PFSK-1 (cell line): ENCODE results near the gene CARS2.

ENCODE experiments used
- FOXP2 ChIP-seq: optimal IDR thresholded peaks from 2 replicates; pipeline ENCODE3; 2011; ENCODE audit warnings: borderline replicate concordance, control low read depth, inconsistent platforms; ENCODE audit not compliant: insufficient read depth; ENCODE audit errors: extremely low read length, extremely low read depth
- POLR2AphosphoS5 ChIP-seq: IDR thresholded peaks from 2 replicates; pipeline ENCODE4 v1.6.1; 2012; ENCODE audit warnings: low read depth, mild to moderate bottlenecking, control low read depth, low read length, moderate library complexity
- REST ChIP-seq, 2 experiments: IDR thresholded peaks; 2 replicates each; pipeline versions ENCODE4 v1.6.1 to v1.8.0; 2011 to 2012; ENCODE audit warnings: low read depth in 2 of 2, low read length in 2 of 2, control low read depth in 1 of 2, inconsistent platforms in 1 of 2, mild to moderate bottlenecking in 1 of 2, moderate library complexity in 1 of 2; ENCODE audit not compliant: insufficient read depth in 1 of 2
- SIN3A ChIP-seq: IDR thresholded peaks from 2 replicates; pipeline ENCODE4 v1.6.1; 2012; ENCODE audit warnings: mild to moderate bottlenecking, low read length, moderate library complexity, borderline replicate concordance; ENCODE audit not compliant: insufficient read depth
- TAF1 ChIP-seq: IDR thresholded peaks from 2 replicates; pipeline ENCODE4 v1.6.1; 2012; ENCODE audit warnings: low read length, control low read depth, borderline replicate concordance; ENCODE audit not compliant: insufficient read depth

CARS2 gene

GRCh38 chr13:110680852-110681251 is 25.1 kb downstream of the CARS2 start:
- TF ChIP-seq SIN3A (no peak), FOXP2 (no peak), REST (IDR thresholded peaks at IDR 0.05; ENCODE audit: insufficient read depth in 1 of 2, low read depth in 2 of 2, low read length in 2 of 2) (no peak), POLR2AphosphoS5 (no peak), TAF1 (no peak)

- TF ChIP-seq TAF1 = no peak
- no peak for TF ChIP-seq SIN3A
- TF ChIP-seq POLR2AphosphoS5 = no peak
- no peak for TF ChIP-seq FOXP2
- no peak for TF ChIP-seq REST (IDR thresholded peaks at IDR 0.05; ENCODE audit: insufficient read depth in 1 of 2, low read depth in 2 of 2, low read length in 2 of 2)
Measured at GRCh38 chr13:110677731-110678545, 28.0 kb downstream of the CARS2 start.

GRCh38 chr13:110676595-110677587 is 29.0 kb downstream of the CARS2 start:
- TF ChIP-seq SIN3A (no peak), FOXP2 (no peak), TAF1 (no peak), POLR2AphosphoS5 (no peak), REST (IDR thresholded peaks at IDR 0.05; ENCODE audit: insufficient read depth in 1 of 2, low read depth in 2 of 2, low read length in 2 of 2) (no peak)

- no peak for TF ChIP-seq TAF1
- TF ChIP-seq REST (IDR thresholded peaks at IDR 0.05; ENCODE audit: insufficient read depth in 1 of 2, low read depth in 2 of 2, low read length in 2 of 2) = no peak
- TF ChIP-seq FOXP2 = no peak
- TF ChIP-seq SIN3A = no peak
- TF ChIP-seq POLR2AphosphoS5 = no peak
Measured at GRCh38 chr13:110669036-110669435, 36.9 kb downstream of the CARS2 start.
